Nephron progenitor cell (in vitro differentiated cells): Measurements from ENCODE around the gene CIB4.

ENCODE experiments used
- DNase-seq: peaks from one replicate; pipeline ENCODE4 v3.0.0; 2021
- H3K27ac Mint-ChIP-seq: 2 replicates; pipeline ENCODE4 v1.8.0; 2021; ENCODE audit warnings: mild to moderate bottlenecking, moderate library complexity, mixed read lengths
- H3K27me3 Mint-ChIP-seq: 2 replicates; pipeline ENCODE4 v1.8.0; 2021; ENCODE audit warnings: mild to moderate bottlenecking, low read depth, mixed read lengths; ENCODE audit not compliant: poor library complexity
- H3K36me3 Mint-ChIP-seq: 2 replicates; pipeline ENCODE4 v1.8.0; 2021; ENCODE audit warnings: low read depth, mixed read lengths
- H3K4me1 Mint-ChIP-seq: 2 replicates; pipeline ENCODE4 v1.8.0; 2021; ENCODE audit warnings: mixed read lengths
- H3K4me3 Mint-ChIP-seq: 2 replicates; pipeline ENCODE4 v1.8.0; 2021; ENCODE audit warnings: mild to moderate bottlenecking, moderate library complexity, mixed read lengths
- H3K9me3 Mint-ChIP-seq: 2 replicates; pipeline ENCODE4 v1.8.0; 2021; ENCODE audit warnings: mild to moderate bottlenecking, moderate library complexity, mixed read lengths
- TF ChIP-seq, protein P1 (sequence below): fragments of 200-600 bp; sonication (generic); IDR thresholded peaks from 2 replicates; pipeline ENCODE4 v1.5.0; 2021; ENCODE audit warnings: antibody characterized with exemption

Gene CIB4

DNA sequence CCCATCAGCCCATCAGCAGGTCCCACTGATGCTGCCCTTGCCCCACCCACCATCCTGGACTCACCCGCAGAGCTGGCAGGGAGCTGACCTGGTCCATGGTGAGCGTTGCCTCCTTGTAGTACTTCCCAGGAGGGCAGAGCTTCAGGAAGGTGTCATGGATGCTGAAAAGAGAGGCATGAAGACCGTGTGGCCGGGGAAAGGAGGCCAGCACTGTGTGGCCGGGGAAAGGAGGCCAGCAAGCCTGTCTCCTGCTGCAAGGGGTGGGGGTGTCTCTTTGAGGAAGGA lies 11.9 kb downstream of the CIB4 start:
- Mint-ChIP-seq H3K27ac (no peak overlapping the region), H3K27me3 (peaks cover 10% of the 10 kb centered on the region), H3K4me3 (no peak overlapping the region), H3K4me1 (peaks cover 38% of the 10 kb centered on the region), H3K36me3 (no peaks in the 10 kb centered on the region), H3K9me3 (peaks cover 4% of the 10 kb centered on the region)
- TF ChIP-seq, protein P1, sequence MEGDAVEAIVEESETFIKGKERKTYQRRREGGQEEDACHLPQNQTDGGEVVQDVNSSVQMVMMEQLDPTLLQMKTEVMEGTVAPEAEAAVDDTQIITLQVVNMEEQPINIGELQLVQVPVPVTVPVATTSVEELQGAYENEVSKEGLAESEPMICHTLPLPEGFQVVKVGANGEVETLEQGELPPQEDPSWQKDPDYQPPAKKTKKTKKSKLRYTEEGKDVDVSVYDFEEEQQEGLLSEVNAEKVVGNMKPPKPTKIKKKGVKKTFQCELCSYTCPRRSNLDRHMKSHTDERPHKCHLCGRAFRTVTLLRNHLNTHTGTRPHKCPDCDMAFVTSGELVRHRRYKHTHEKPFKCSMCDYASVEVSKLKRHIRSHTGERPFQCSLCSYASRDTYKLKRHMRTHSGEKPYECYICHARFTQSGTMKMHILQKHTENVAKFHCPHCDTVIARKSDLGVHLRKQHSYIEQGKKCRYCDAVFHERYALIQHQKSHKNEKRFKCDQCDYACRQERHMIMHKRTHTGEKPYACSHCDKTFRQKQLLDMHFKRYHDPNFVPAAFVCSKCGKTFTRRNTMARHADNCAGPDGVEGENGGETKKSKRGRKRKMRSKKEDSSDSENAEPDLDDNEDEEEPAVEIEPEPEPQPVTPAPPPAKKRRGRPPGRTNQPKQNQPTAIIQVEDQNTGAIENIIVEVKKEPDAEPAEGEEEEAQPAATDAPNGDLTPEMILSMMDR: no peak
- DNase-seq: no peak

DNA sequence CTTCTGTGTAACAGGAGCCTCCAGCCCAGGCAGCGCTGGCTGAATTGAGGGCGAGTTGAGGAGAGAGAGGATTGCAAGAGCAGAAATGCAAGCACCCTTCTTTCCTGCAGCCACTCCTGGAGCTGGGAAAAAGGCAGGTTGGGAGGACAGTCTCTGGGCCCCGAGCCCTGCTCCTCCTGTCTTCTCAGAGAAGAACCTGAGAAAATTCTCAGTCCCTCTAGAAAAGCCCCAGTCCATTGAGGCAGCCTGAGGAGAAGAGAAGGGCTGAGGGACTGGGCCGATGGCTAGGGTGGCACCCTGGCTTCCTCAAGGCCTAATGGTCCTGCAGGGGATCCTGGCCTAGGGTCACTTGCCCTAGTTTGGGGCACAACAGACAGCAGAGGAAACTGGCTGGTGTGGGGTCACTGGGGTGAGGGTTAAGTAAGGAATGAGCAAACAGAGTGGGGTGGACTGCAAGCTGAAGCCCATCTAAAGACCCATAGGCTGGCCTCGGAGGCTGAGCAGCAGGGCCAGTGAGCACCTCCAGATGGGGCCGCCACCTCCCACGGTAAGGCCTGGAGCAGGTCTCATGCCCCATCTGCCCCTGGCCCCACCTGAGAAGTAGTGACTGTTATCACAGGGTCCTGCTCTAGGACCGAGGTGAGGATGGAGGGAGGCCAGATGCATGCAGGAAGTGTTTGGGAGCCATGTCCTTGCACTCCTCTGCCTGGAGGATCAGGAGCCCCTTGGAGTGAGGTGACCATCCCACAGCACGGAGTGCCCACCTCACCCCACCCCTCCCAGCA lies 12.4 kb downstream of the CIB4 start:
- TF ChIP-seq, protein P1: no peak
- Mint-ChIP-seq H3K4me1 (peaks cover 44% of the 10 kb centered on the region), H3K36me3 (no peaks in the 10 kb centered on the region), H3K4me3 (no peak overlapping the region), H3K27me3 (peaks cover 13% of the 10 kb centered on the region), H3K9me3 (peaks cover 4% of the 10 kb centered on the region), H3K27ac (no peak overlapping the region)
- no peak for DNase-seq

DNA sequence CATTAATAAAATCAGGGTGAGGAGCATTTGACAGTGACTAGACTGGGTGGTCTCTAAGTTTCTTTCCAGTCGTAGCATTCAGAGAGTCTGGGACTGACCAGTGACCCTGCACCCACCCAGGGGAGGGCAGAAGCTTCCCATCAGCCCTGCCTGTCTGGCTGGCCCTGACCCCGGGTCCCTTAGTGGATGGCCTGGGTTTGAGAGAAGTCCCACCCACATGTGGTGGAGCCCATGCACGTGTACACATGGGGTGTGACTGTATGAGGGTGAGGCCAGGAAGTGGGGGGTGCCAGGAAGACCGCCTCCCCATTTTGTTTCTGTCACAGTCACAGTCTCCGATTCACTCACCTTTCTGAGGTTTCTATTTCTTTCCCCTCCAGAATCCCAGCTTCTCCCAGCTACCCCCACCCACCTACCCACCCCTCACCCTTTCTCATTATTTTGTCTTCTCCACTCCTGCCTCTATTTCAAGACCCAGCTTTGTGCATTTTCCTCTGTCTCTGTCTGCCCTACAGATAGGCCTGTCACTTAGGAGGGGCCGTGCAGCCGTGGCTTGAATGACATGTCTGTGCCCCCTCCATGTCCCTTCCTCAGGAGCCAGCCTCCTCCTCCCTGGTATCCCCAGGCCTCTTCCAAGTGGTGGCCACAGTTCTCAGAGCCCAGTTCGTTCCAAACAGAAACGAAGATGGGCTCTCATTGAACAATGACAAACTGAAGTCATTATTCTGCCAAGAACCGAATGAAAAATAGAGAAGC lies 13.6 kb downstream of the CIB4 start:
- H3K4me3 Mint-ChIP-seq: no peak overlapping the region
- no peak for DNase-seq
- H3K36me3 Mint-ChIP-seq: no peaks in the 10 kb centered on the region
- peaks cover 44% of the 10 kb centered on the region for H3K4me1 Mint-ChIP-seq
- H3K27ac Mint-ChIP-seq: no peak overlapping the region
- H3K9me3 Mint-ChIP-seq: peaks cover 4% of the 10 kb centered on the region
- H3K27me3 Mint-ChIP-seq: peaks cover 13% of the 10 kb centered on the region
- TF ChIP-seq, protein P1: no peak

DNA sequence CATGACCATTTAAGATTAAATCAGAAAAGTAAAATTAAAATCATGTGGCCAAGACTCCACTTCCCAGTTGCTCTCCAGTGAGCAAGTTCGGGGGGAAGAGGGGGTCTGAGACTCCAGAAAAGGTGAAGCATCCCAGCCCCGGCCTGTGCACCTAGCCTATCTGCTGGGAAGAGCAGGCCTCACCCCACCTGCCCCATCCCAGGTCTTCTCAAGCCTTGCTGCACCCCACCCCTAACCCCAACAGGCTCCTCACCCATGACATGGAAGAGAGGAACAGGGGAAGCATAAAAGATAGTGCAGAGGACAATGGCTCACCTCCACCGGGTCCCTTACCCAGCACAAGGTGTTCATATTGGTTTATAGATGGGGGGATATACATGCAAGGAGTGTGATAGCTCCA lies 14.6 kb downstream of the CIB4 start:
- Mint-ChIP-seq H3K36me3 (no peaks in the 10 kb centered on the region), H3K27ac (no peak overlapping the region), H3K27me3 (peaks cover 19% of the 10 kb centered on the region), H3K9me3 (peaks cover 8% of the 10 kb centered on the region), H3K4me3 (no peak overlapping the region), H3K4me1 (peaks cover 36% of the 10 kb centered on the region)
- TF ChIP-seq, protein P1: no peak
- no peak for DNase-seq

DNA sequence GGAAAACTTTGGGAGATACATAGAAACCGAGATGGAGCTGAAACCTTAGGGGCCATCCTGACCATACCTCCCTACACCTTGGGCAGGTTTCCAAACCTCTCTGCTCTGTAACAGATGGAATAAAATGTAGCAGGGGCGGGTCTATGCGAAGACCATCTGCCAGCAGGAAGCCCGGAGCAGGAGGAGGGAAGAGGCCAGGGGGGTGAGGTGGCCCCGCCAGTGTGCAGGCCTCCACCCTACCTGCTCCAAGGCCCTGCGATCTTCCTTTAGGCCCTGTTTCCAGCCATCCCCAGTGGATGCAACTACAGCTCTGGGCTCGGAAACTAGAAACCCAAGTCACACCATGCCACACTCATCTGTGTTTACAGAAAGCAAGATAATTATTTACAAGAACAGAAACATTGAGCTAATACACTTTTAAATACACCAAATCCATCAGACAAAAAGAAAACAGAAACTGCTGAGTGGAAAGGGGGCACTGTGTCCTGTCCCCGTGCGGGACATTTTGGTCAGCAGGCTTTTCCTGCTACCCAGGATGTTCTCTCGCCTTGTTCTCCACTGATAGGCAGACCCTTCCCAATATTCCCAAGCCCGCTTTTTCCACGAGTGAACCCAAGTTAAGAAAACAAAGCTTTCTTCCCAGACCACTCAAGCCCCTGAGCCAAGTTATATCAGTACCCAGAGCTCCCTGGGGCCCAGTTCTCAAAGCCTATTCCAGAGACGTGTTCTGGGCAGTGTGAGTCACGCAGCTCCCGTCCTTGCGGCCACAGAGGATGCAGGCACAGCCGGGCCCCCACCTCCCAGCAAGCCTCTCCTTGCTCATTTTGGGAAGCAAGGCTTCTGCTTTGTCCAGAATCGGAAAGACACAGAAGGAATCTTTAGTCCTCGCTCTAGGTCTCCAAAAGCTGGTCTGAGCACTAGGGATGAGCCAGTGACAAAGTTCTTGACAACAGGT lies 17.3 kb downstream of the CIB4 start:
- H3K4me1 Mint-ChIP-seq: peaks cover 35% of the 10 kb centered on the region
- no peak overlapping the region for H3K4me3 Mint-ChIP-seq
- H3K27ac Mint-ChIP-seq: no peak overlapping the region
- H3K9me3 Mint-ChIP-seq: peaks cover 20% of the 10 kb centered on the region
- peaks cover 7% of the 10 kb centered on the region for H3K36me3 Mint-ChIP-seq
- TF ChIP-seq, protein P1: no peak
- H3K27me3 Mint-ChIP-seq: peaks cover 42% of the 10 kb centered on the region
- DNase-seq: no peak
